GM23338 (cell line): ENCODE results near the gene DHRS7B. TPM values are rescaled to one million over a fixed set of nuclear protein-coding genes. Genes with fewer than 3 reads are reported as not detected.

ENCODE experiments used
- ATAC-seq: fragments of 200-7000 bp; cut with Tn5 transposase; 3 replicates; pipeline ENCODE4 v1.9.1; 2020
- DNase-seq: peaks from one replicate; pipeline ENCODE4 v3.0.0-alpha.2; 2015; ENCODE audit warnings: low spot score
- H2AFZ ChIP-seq: fragments of 200-600 bp; sonication (generic); 2 replicates; pipeline ENCODE4 v1.8.0; 2016; ENCODE audit warnings: antibody characterized with exemption, mild to moderate bottlenecking, moderate library complexity
- H3F3A ChIP-seq: fragments of 200-600 bp; sonication (generic); replicated peaks from 2 replicates; pipeline ENCODE4 v1.8.0; 2017; ENCODE audit warnings: antibody characterized with exemption, mixed run types, low read depth
- H3K27ac ChIP-seq: fragments of 200-600 bp; sonication (generic); 2 replicates; pipeline ENCODE4 v1.6.1; 2016; ENCODE audit warnings: low read depth
- H3K27me3 ChIP-seq: fragments of 200-600 bp; sonication (generic); 2 replicates; pipeline ENCODE4 v1.8.0; 2016; ENCODE audit warnings: mild to moderate bottlenecking, mixed run types, moderate library complexity; ENCODE audit not compliant: insufficient read depth
- H3K36me3 ChIP-seq: fragments of 200-600 bp; sonication (generic); 2 replicates; pipeline ENCODE4 v1.8.0; 2016; ENCODE audit warnings: mild to moderate bottlenecking; ENCODE audit not compliant: insufficient read depth
- H3K4me1 ChIP-seq: fragments of 200-600 bp; sonication (generic); 2 replicates; pipeline ENCODE4 v1.8.0; 2016; ENCODE audit warnings: mild to moderate bottlenecking, moderate library complexity; ENCODE audit not compliant: insufficient read depth
- H3K4me2 ChIP-seq: fragments of 200-600 bp; sonication (generic); 2 replicates; pipeline ENCODE4 v1.7.1; 2017; ENCODE audit warnings: mixed run types
- H3K4me3 ChIP-seq: fragments of 200-600 bp; sonication (generic); 2 replicates; pipeline ENCODE4 v1.6.1; 2016; ENCODE audit warnings: mixed run types
- H3K79me2 ChIP-seq: fragments of 200-600 bp; sonication (generic); replicated peaks from 2 replicates; pipeline ENCODE4 v1.8.0; 2017; ENCODE audit warnings: mild to moderate bottlenecking; ENCODE audit not compliant: insufficient read depth
- H3K9me2 ChIP-seq: fragments of 200-600 bp; sonication (generic); 2 replicates; pipeline ENCODE4 v1.8.0; 2017; ENCODE audit not compliant: insufficient read depth
- H4K20me1 ChIP-seq: fragments of 200-600 bp; sonication (generic); replicated peaks from 2 replicates; pipeline ENCODE4 v1.8.0; 2017; ENCODE audit warnings: mild to moderate bottlenecking; ENCODE audit not compliant: insufficient read depth
- H3K27ac Mint-ChIP-seq: 2 replicates; pipeline ENCODE4 v1.8.0; 2020; ENCODE audit warnings: inconsistent platforms, mild to moderate bottlenecking, moderate library complexity, mixed read lengths
- H3K27me3 Mint-ChIP-seq: 3 replicates; pipeline ENCODE4 v1.8.0; 2022; ENCODE audit warnings: low read depth, mild to moderate bottlenecking, moderate library complexity, mixed read lengths, inconsistent platforms; ENCODE audit not compliant: insufficient read depth, poor library complexity
- H3K36me3 Mint-ChIP-seq: 3 replicates; pipeline ENCODE4 v1.8.0; 2021; ENCODE audit warnings: low read depth, mild to moderate bottlenecking, inconsistent platforms, moderate library complexity, mixed read lengths
- H3K4me1 Mint-ChIP-seq: 3 replicates; pipeline ENCODE4 v1.8.0; 2020; ENCODE audit warnings: mild to moderate bottlenecking, inconsistent platforms, mixed read lengths
- H3K4me3 Mint-ChIP-seq: 3 replicates; pipeline ENCODE4 v1.8.0; 2021; ENCODE audit warnings: moderate library complexity, mild to moderate bottlenecking, inconsistent platforms, mixed read lengths
- H3K9me3 Mint-ChIP-seq: 3 replicates; pipeline ENCODE4 v1.8.0; 2020; ENCODE audit warnings: moderate library complexity, mild to moderate bottlenecking, inconsistent platforms, mixed read lengths
- CREB1 ChIP-seq: fragments of 250-450 bp; sonication (Bioruptor Pico); IDR thresholded peaks from 2 replicates; pipeline ENCODE4 v1.5.0; 2020; ENCODE audit warnings: low read depth, mild to moderate bottlenecking, moderate library complexity
- CTCF ChIP-seq, 2 experiments: fragments of 200-600 bp in 1 of 2; sonication (generic) in 1 of 2; conservative IDR thresholded peaks; 2 replicates each; pipeline versions ENCODE4 v1.5.1 to v1.6.1; 2016 to 2017; ENCODE audit warnings: antibody characterized with exemption in 2 of 2, low read depth in 2 of 2, mild to moderate bottlenecking in 2 of 2, moderate library complexity in 1 of 2
- NANOG ChIP-seq: IDR thresholded peaks from 2 replicates; pipeline ENCODE4 v1.6.1; 2016; ENCODE audit warnings: antibody characterized with exemption, borderline replicate concordance
- ZNF462 ChIP-seq: fragments of 250-450 bp; sonication (Bioruptor Pico); IDR thresholded peaks from 2 replicates; pipeline ENCODE4 v1.5.0; 2020; ENCODE audit warnings: mild to moderate bottlenecking, moderate library complexity
- polyA plus RNA-seq: library from polyadenylated mRNA; unstranded; fragments of >200 nt; fragmentation: Nextera tagmentation; extraction: Ambion mirVana; gene quantifications from 2 replicates; pipeline ENCODE4 v1.2.1, GENCODE V29; 2016
- total RNA-seq: library from RNA; depleted of rRNA; stranded (reverse); fragments of >200 nt; shearing (Covaris generic); gene quantifications from 2 replicates; pipeline ENCODE4 v1.2.3, GENCODE V29; 2014

The DHRS7B gene
- total and polyA plus RNA-seq, 2 experiments from 2014 or later: 26.6 to 27.9 TPM

DNA sequence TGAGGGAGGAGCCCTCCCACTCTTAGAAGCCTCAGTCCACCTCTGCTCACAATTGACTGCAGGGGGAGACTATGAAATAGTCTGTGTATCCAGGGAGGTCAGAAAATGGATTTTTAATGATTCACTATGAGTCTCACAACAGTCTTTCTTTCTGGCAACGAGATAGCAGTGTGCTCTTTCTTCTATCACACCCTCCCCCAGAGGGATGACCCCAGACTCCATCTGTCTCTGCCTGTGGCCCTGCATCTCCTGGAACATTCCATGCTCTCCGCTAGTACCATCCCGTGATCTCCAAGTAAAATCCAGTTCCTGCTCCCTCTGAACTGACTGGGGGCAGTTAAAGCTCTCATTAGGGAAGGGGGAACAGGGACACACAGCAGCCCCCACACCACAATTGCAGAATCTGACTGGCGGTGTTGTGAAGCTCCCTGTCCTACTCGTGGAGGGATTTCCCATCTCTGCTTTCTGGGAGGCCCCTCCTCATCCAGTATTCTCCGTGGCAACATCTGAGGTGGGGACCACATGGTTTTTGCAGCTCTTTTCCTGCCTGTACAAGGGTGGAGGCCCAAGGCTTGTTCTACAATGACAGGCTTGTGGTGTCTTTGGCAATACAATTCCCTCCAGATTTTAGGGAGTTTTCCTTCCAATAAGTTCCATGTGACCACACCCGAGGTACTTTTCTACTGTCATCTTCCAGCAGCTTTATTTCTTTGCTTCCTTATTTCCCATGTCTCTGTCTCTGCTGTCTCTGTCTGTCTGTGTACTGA lies 107.0 kb downstream of the DHRS7B start:
- Histone ChIP-seq H3K27ac (no peak overlapping the region), H3K4me2 (no peak overlapping the region), H3K4me1 (no peaks in the 10 kb centered on the region), H3K4me3 (no peak overlapping the region), H2AFZ (no peak overlapping the region), H3K36me3 (no peaks in the 10 kb centered on the region), H3K27me3 (no peaks in the 10 kb centered on the region), H3K79me2 (no peaks in the 10 kb centered on the region), H3F3A (no peaks in the 10 kb centered on the region), H3K9me2 (no peaks in the 10 kb centered on the region), H4K20me1 (no peaks in the 10 kb centered on the region)
- no peaks in the 10 kb centered on the region; the same call in 2 of the 3 replicates for H3K9me3 Mint-ChIP-seq
- H3K27ac Mint-ChIP-seq: no peak overlapping the region
- no peak for ATAC-seq
- H3K36me3 Mint-ChIP-seq: no peaks in the 10 kb centered on the region; the same call in 2 of the 3 replicates
- H3K27me3 Mint-ChIP-seq: peaks cover 13% of the 10 kb centered on the region
- no peaks in the 10 kb centered on the region for H3K4me1 Mint-ChIP-seq
- TF ChIP-seq CTCF (conservative IDR thresholded peaks at IDR 0.05; ENCODE audit: low read depth in 2 of 2) (0 out of 4 replicates have a peak, but pooled peaks of 1 of the 2 experiments have one; percentile 5), NANOG (no peak)
- no peak overlapping the region for H3K4me3 Mint-ChIP-seq
- no peak for DNase-seq

- Histone ChIP-seq H4K20me1 (no peaks in the 10 kb centered on the region), H3K4me3 (no peak overlapping the region), H3K79me2 (no peaks in the 10 kb centered on the region), H3K27me3 (no peaks in the 10 kb centered on the region), H3K27ac (no peak overlapping the region), H3K4me1 (peaks cover 10% of the 10 kb centered on the region), H3K36me3 (no peaks in the 10 kb centered on the region), H3K9me2 (no peaks in the 10 kb centered on the region), H3F3A (peaks cover 3% of the 10 kb centered on the region; the same call in 1 of the 2 replicates), H2AFZ (no peak overlapping the region), H3K4me2 (no peak overlapping the region)
- no peak for TF ChIP-seq ZNF462 (CRISPR knock-in tag)
- no peak for TF ChIP-seq CREB1 (CRISPR knock-in tag)
- peaks cover 13% of the 10 kb centered on the region for H3K27me3 Mint-ChIP-seq
- DNase-seq: no peak
- H3K4me3 Mint-ChIP-seq: no peak overlapping the region
- no peak overlapping the region for H3K27ac Mint-ChIP-seq
- no peaks in the 10 kb centered on the region; the same call in 2 of the 3 replicates for H3K9me3 Mint-ChIP-seq
- H3K4me1 Mint-ChIP-seq: peaks cover 13% of the 10 kb centered on the region
- no peaks in the 10 kb centered on the region; the same call in 2 of the 3 replicates for H3K36me3 Mint-ChIP-seq
- ATAC-seq: no peak
Observed at GRCh38 chr17:21235921-21236320, 109.2 kb downstream of the DHRS7B start.
